Suprapubic skin (tissue), 3 donors: ENCODE measurements around the gene SMAD4.

Source experiments
- POLR2A ChIP-seq, 2 donors: fragments of 450-650 bp; IDR thresholded peaks; one replicate each; pipeline ENCODE4 v1.6.1; 2017; ENCODE audit warnings: antibody characterized with exemption in 2 of 2, mild to moderate bottlenecking in 2 of 2, moderate library complexity in 2 of 2
- TF ChIP-seq, protein P1 (sequence below), 2 donors: fragments of 200-600 bp in 1 of 2; fragments of 450-650 bp in 1 of 2; sonication (generic) in 1 of 2; IDR thresholded peaks; one replicate each; pipeline ENCODE4 v1.5.1; 2016 to 2019; ENCODE audit warnings: antibody characterized with exemption in 2 of 2, mild to moderate bottlenecking in 1 of 2, moderate library complexity in 1 of 2

DNA sequence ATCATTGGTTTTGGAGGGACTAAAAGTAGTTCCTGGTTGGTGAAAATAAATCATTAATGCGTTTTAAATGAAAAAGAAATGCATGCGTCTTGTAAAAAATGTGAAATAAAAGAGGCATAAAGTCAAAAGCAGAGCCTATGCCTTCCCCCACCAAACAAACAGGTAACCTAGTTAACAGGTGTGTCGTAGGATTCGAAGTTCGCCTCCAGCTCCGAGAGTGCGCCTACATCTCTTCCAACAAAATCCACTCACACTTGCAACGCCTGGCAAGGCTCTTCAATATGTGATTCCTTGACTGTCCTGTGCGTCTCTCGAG lies 677 bp upstream of the SMAD4 start:
- no peak for TF ChIP-seq POLR2A (IDR thresholded peaks at IDR 0.05)
- TF ChIP-seq, protein P1, sequence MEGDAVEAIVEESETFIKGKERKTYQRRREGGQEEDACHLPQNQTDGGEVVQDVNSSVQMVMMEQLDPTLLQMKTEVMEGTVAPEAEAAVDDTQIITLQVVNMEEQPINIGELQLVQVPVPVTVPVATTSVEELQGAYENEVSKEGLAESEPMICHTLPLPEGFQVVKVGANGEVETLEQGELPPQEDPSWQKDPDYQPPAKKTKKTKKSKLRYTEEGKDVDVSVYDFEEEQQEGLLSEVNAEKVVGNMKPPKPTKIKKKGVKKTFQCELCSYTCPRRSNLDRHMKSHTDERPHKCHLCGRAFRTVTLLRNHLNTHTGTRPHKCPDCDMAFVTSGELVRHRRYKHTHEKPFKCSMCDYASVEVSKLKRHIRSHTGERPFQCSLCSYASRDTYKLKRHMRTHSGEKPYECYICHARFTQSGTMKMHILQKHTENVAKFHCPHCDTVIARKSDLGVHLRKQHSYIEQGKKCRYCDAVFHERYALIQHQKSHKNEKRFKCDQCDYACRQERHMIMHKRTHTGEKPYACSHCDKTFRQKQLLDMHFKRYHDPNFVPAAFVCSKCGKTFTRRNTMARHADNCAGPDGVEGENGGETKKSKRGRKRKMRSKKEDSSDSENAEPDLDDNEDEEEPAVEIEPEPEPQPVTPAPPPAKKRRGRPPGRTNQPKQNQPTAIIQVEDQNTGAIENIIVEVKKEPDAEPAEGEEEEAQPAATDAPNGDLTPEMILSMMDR (IDR thresholded peaks at IDR 0.05): no peak
